Activated naive CD8-positive, alpha-beta T cell treated with anti-CD3 and anti-CD28 coated beads for 36 hours (primary cell): ENCODE data around the gene RBPJL. TPM values are rescaled to one million over a fixed set of nuclear protein-coding genes. Genes with fewer than 3 reads are reported as not detected.

Experiments
- DNase-seq: peaks from one replicate; pipeline ENCODE4 v3.0.0; 2021
- H3K27ac Mint-ChIP-seq: one replicate; pipeline ENCODE4 v1.8.0; 2022; ENCODE audit warnings: mild to moderate bottlenecking, moderate library complexity, mixed read lengths
- H3K27me3 Mint-ChIP-seq: one replicate; pipeline ENCODE4 v1.8.0; 2022; ENCODE audit warnings: mild to moderate bottlenecking, mixed read lengths
- H3K36me3 Mint-ChIP-seq: one replicate; pipeline ENCODE4 v1.8.0; 2021; ENCODE audit warnings: mild to moderate bottlenecking, mixed read lengths
- H3K4me1 Mint-ChIP-seq: one replicate; pipeline ENCODE4 v1.8.0; 2021; ENCODE audit warnings: mixed read lengths
- H3K4me3 Mint-ChIP-seq: one replicate; pipeline ENCODE4 v1.8.0; 2022; ENCODE audit warnings: mild to moderate bottlenecking, moderate library complexity, mixed read lengths
- H3K9me3 Mint-ChIP-seq: one replicate; pipeline ENCODE4 v1.8.0; 2022; ENCODE audit warnings: mixed read lengths
- total RNA-seq, 2 experiments: library from RNA; stranded (reverse); gene quantifications; one replicate each; pipeline ENCODE4 v1.2.3, GENCODE V29; 2021

RBPJL gene, protein sequence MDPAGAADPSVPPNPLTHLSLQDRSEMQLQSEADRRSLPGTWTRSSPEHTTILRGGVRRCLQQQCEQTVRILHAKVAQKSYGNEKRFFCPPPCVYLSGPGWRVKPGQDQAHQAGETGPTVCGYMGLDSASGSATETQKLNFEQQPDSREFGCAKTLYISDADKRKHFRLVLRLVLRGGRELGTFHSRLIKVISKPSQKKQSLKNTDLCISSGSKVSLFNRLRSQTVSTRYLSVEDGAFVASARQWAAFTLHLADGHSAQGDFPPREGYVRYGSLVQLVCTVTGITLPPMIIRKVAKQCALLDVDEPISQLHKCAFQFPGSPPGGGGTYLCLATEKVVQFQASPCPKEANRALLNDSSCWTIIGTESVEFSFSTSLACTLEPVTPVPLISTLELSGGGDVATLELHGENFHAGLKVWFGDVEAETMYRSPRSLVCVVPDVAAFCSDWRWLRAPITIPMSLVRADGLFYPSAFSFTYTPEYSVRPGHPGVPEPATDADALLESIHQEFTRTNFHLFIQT
- total RNA-seq: not detected

DNA sequence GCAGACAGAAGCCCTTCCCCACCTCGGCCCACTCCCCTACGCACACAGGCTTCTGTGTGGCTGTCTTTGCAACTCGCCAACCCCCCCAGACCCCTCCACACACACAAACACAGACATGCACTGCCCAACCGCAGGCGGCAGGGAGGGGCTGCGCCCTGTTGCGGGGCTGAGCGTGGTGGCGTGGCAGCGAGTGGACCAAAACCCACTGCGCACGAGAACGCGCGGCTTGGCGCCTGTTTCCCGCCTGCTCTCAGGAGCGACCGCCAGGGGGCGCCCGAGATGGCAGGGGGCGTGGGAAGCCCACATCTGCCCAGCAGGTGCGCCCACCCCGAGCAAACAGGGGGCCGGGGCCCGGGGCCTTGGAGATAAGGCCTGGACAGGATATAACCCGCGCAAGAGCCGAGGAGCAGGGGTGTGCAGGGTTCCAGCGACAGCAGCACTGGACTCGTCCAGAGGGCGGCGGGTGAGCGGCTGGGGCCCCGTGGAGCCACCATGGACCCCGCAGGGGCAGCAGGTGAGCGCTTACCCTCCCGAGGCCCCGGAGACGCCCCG is at the start of gene RBPJL:
Gene RBPJL (plus strand): TSS at position 410 of the 552 bp plus-strand sequence. CDS start 83 bp downstream, at position 493.
- DNase-seq: peak; percentile 64
- Mint-ChIP-seq H3K4me1 (peaks cover 23% of the 10 kb centered on the region), H3K36me3 (no peaks in the 10 kb centered on the region), H3K9me3 (no peaks in the 10 kb centered on the region), H3K27ac (no peak within 1 kb of the TSS), H3K4me3 (no peak within 1 kb of the TSS), H3K27me3 (peaks cover 72% of the 10 kb centered on the region)

DNA sequence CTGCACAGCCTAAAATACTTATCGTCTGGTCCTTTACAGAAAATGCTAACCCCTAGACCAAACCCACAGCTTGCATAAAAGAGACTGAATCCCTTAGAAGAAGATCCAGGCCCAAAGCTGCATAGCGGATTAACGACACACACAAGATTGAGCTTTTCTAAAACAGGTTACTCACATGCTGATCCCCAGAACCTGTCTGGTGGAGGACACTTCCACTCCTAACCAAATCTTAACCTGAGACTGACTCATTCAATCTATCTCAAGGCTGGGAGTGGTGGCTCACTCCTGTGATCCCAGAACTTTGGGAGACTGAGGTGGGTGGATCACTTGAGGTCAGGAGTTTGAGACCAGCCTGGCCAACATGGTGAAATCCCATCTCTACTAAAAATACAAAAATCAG is 49.5 kb upstream of the RBPJL start:
- Mint-ChIP-seq H3K4me3 (no peak overlapping the region), H3K27ac (no peak overlapping the region), H3K36me3 (no peaks in the 10 kb centered on the region), H3K4me1 (peaks cover 7% of the 10 kb centered on the region), H3K9me3 (no peaks in the 10 kb centered on the region), H3K27me3 (peaks cover 30% of the 10 kb centered on the region)
- no peak for DNase-seq

DNA sequence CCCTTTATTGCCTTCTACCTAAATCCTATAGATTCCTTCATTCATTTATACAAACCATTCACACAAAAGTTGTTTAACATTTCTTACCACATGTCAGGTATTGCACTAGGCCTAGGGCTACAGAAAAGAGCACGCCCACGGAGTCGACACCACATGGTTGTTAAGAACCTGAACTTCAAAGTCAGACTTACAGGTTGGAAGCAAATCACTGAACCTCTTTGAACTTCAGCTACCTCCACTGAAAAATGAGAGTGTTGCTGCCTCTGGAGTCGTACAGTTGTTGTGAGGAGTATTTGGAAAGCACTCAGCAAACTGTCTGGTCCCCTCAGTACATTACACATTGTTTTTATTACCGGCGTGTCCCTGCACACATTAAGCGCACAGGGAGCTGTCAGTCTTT is 48.9 kb upstream of the RBPJL start:
- Mint-ChIP-seq H3K36me3 (no peaks in the 10 kb centered on the region), H3K9me3 (no peaks in the 10 kb centered on the region), H3K4me1 (peaks cover 7% of the 10 kb centered on the region), H3K4me3 (no peak overlapping the region), H3K27me3 (peaks cover 29% of the 10 kb centered on the region), H3K27ac (no peak overlapping the region)
- DNase-seq: no peak

DNA sequence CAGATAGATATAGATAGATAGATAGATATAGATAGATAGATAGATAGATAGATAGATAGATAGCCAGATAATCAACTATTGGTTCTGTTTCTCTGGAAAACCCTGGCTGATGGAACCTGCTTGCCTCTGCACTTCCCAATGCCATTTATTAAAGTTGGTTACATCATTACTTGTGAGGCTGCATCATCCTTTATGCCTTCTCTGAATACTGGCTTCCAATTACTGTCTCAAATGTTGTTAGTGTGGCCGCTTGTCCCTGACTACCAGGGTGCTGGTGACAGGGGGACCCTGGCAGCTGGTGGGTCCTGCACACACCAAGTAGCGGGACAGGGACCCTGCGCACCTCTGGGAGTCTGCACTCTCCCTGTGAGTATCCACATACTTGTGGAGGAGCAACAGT is 48.4 kb upstream of the RBPJL start:
- H3K27me3 Mint-ChIP-seq: peaks cover 33% of the 10 kb centered on the region
- no peak overlapping the region for H3K27ac Mint-ChIP-seq
- no peak overlapping the region for H3K4me3 Mint-ChIP-seq
- H3K9me3 Mint-ChIP-seq: no peaks in the 10 kb centered on the region
- H3K4me1 Mint-ChIP-seq: peaks cover 7% of the 10 kb centered on the region
- DNase-seq: no peak
- H3K36me3 Mint-ChIP-seq: no peaks in the 10 kb centered on the region

DNA sequence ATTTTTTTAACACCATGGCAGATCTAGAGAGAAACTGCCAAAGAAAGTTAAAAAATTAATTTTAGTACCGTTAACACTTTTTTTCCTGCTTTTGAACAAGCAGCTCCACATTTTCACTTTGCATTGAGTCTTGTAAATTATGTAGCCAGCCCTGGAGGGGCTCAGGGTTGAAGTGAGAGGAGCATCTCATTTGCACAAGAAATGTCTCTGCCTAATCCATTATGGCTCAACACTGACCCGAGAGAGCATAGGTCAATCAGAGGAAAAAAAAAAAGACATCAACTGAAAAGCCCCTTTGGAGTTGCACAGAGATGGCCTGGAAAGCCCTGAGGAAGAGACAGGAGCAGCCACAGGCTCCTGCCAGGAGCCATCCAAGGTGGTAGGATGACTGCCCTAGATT is 48.0 kb upstream of the RBPJL start:
- peaks cover 33% of the 10 kb centered on the region for H3K27me3 Mint-ChIP-seq
- no peak for DNase-seq
- no peaks in the 10 kb centered on the region for H3K36me3 Mint-ChIP-seq
- H3K9me3 Mint-ChIP-seq: no peaks in the 10 kb centered on the region
- no peak overlapping the region for H3K4me3 Mint-ChIP-seq
- H3K4me1 Mint-ChIP-seq: peaks cover 7% of the 10 kb centered on the region
- no peak overlapping the region for H3K27ac Mint-ChIP-seq

DNA sequence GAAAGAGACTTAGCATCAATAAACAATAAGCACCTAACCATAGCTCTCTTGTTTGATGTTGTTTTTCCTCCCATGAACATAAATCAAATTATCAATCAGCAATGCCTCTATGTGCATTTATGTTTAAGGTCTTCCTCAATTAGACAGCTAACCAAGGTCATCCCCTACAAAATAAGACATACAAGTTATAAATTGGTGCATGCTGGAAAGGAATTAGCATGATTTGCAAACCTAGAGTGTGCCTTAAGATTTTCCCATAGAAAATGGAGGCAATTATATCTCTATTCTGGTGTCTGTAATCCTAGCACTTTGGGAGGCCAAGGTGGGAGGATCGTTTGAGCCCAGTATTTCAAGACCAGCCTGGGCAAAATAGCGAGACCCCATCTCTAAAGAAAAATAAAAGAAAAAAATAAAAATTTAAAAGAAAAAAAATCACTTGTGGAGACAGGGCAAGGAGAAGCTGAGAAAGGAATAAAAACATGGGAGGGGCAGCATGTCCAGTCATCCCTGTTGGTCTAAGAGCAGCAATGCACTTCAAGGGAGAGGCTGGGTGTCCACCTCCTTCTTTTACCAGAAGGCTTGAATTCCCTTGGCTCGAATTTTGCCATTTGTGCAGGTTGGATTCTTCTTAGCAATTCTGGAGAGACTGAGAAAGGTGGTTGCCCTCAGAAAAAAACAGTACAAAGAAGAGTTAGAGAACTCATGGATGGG is 42.9 kb upstream of the RBPJL start:
- DNase-seq: no peak
- Mint-ChIP-seq H3K36me3 (no peaks in the 10 kb centered on the region), H3K9me3 (no peaks in the 10 kb centered on the region), H3K27ac (no peak overlapping the region), H3K4me3 (no peak overlapping the region), H3K27me3 (peaks cover 40% of the 10 kb centered on the region), H3K4me1 (no peaks in the 10 kb centered on the region)

DNA sequence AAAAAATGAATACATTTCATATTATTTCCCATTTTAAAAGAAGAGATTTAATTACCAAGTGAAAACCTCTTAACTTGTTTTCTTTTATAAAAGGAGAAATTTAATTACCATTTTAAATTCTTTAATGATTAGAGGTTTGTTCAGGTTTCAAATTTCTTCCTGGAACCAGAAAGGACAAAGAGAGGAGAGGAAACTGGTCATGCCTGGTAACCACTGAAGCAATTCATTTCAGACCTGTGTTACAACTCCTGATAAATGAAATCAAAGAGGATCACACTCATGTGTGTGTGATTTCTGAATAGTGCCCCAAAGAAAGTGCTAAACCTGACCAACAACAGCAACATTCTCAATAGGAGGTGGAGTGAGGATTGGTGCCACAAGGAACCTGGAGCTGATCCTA is 39.7 kb upstream of the RBPJL start:
- Mint-ChIP-seq H3K27me3 (peaks cover 49% of the 10 kb centered on the region), H3K36me3 (no peaks in the 10 kb centered on the region), H3K27ac (no peak overlapping the region), H3K9me3 (no peaks in the 10 kb centered on the region), H3K4me3 (no peak overlapping the region), H3K4me1 (no peaks in the 10 kb centered on the region)
- no peak for DNase-seq

DNA sequence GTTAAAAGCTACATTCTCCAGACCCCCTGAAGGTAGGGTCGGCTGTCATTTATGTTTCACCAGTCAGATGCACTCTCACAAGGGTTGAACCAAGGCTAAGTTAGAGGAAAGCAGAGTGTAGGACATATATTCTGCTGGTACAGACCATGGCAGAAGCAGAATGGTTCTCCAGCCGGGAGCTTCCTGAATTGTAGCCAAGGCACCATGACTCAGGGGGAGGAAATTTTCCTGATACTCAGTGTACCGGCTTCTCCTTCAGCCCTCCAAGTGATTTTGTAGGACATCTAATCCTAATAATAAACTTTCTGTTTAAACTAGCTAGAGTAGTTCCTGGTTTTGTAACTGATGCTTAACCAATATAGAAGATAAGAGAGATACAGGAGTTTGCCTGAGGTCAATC is 38.1 kb upstream of the RBPJL start:
- peaks cover 52% of the 10 kb centered on the region for H3K27me3 Mint-ChIP-seq
- H3K4me1 Mint-ChIP-seq: no peaks in the 10 kb centered on the region
- H3K4me3 Mint-ChIP-seq: no peak overlapping the region
- DNase-seq: no peak
- H3K36me3 Mint-ChIP-seq: no peaks in the 10 kb centered on the region
- no peak overlapping the region for H3K27ac Mint-ChIP-seq
- no peaks in the 10 kb centered on the region for H3K9me3 Mint-ChIP-seq

DNA sequence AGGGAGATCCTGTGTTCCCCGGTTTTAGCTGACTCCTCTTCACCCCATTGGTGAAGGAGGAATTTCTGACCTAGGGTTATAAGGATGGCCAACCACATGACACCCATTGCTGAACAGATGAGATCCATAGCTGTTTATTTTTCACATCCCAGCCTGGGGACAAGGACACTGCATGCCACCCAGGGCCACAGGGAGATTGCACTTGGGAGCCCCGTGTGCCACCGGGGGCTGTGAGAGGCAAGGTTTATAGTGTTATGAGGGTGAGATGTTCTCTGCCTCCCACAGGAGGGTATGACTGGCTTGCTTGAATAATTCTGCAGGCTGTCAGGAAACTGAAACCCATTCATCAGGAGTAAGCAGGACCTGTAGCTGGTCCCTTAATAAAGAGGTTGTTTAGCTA is 37.6 kb upstream of the RBPJL start:
- no peaks in the 10 kb centered on the region for H3K4me1 Mint-ChIP-seq
- no peak overlapping the region for H3K27ac Mint-ChIP-seq
- no peak overlapping the region for H3K4me3 Mint-ChIP-seq
- DNase-seq: no peak
- no peaks in the 10 kb centered on the region for H3K36me3 Mint-ChIP-seq
- peaks cover 56% of the 10 kb centered on the region for H3K27me3 Mint-ChIP-seq
- no peaks in the 10 kb centered on the region for H3K9me3 Mint-ChIP-seq

DNA sequence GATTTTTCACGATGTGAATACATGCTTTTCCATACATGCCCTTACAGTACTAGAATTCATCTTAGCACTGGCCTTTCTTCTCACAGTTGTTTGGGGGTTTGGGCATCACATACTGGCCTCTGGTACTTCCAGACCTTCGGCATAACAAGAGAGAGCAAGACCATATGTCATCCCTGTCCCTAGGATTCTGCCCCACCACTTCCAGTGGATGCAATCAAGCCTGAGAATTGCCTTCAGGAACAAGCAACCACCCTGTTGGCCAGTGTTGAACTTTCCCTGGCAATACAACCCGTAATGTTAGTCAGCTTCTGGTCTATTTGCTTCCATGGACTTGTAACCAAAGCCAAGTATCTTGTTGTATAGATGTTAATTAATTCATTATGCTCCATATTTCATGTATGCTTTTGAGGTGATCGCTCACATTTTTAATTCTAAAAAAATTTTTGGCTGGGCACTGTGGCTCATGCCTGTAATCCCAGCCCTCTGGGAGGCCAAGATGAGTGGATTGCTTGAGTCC is 36.8 kb upstream of the RBPJL start:
- H3K27ac Mint-ChIP-seq: no peak overlapping the region

DNA sequence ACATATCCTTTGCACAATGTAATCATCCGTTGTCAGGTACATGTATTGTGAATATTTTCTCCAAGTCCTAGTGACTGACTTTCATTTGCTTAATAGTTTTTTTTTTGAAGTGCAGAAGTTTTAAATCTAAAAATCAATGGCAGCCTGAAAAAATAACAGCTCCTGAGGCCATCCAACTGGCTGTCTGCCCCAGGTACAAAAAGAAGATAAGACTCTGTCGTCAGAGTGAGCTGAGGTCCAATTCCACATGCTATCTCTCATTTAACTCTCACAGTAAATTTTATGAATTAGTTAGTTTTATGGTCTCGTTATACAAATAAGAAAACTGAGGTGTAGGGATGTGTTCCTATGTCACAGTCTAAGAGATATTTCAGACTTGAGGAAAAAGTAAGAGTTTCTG is 31.3 kb upstream of the RBPJL start:
- H3K27me3 Mint-ChIP-seq: peaks cover 61% of the 10 kb centered on the region
- H3K4me3 Mint-ChIP-seq: no peak overlapping the region

More for the DNA sequence above, 36.8 kb upstream of the RBPJL start:
- no peaks in the 10 kb centered on the region for H3K4me1 Mint-ChIP-seq
- peaks cover 54% of the 10 kb centered on the region for H3K27me3 Mint-ChIP-seq
- no peak for DNase-seq
- no peaks in the 10 kb centered on the region for H3K9me3 Mint-ChIP-seq
- H3K36me3 Mint-ChIP-seq: no peaks in the 10 kb centered on the region
- H3K4me3 Mint-ChIP-seq: no peak overlapping the region

DNA sequence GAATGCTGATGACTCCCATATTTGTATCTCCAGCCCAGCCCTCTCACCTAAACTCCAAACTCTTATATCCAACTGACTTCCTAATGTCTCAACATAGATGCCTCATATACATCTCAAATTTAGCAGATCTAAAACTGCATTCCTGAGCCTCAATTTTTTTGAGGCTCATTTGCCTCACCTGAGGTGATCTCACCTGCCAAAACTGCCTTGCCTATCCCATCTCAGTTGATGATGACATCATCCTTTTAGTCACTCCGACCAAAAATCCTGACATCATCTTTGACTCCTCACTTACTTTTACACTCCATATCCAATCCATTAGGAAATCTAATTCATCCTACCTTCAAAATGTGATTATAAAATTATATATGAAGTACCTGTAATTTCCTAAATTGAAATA is 26.6 kb upstream of the RBPJL start:
- no peaks in the 10 kb centered on the region for H3K9me3 Mint-ChIP-seq
- no peak for DNase-seq
- peaks cover 2% of the 10 kb centered on the region for H3K4me1 Mint-ChIP-seq
- no peak overlapping the region for H3K27ac Mint-ChIP-seq
- peaks cover 32% of the 10 kb centered on the region for H3K27me3 Mint-ChIP-seq
- H3K4me3 Mint-ChIP-seq: no peak overlapping the region
- H3K36me3 Mint-ChIP-seq: no peaks in the 10 kb centered on the region

More for the DNA sequence above, 31.3 kb upstream of the RBPJL start:
- Mint-ChIP-seq H3K36me3 (no peaks in the 10 kb centered on the region), H3K4me1 (no peaks in the 10 kb centered on the region), H3K27ac (no peak overlapping the region), H3K9me3 (no peaks in the 10 kb centered on the region)
- DNase-seq: no peak

DNA sequence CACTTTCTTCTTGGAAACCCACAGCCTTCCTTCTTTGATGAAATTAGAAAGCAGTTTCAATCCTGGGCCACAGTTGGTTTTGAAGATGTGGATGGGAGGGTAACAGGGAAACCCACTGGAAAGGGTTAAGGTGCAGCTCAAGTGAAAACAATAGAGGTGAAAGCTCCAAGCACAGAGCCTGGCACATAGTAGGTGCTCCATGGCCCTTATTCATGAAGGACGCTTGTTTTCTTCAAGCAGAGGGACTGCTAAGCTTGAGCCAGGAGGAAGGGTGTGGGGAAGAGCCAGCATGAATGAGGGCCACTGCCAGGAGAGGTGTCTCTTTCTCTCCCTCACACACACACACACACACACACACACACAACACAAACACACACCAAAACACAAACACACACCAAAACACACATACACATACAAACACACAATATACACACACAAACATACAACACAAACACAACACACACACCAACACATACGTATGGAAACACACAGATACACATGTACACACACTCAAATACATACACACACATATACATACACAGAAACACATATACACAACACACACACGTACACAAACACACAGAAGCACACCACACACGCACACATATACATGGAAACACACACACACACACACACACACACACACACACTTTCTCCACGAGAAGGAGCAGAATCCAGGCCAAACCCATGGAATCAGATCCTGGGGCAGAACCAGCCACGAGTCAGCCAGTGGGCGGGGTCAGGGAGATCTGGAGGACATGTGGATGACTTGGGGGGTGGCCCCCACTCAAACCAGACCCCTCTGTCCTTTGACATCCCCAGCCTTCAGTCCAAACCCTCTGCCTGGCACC is 23.7 kb upstream of the RBPJL start:
- Mint-ChIP-seq H3K36me3 (no peaks in the 10 kb centered on the region), H3K27me3 (peaks cover 13% of the 10 kb centered on the region), H3K27ac (no peak overlapping the region), H3K4me3 (no peak overlapping the region), H3K9me3 (no peaks in the 10 kb centered on the region), H3K4me1 (peaks cover 2% of the 10 kb centered on the region)
- no peak for DNase-seq

DNA sequence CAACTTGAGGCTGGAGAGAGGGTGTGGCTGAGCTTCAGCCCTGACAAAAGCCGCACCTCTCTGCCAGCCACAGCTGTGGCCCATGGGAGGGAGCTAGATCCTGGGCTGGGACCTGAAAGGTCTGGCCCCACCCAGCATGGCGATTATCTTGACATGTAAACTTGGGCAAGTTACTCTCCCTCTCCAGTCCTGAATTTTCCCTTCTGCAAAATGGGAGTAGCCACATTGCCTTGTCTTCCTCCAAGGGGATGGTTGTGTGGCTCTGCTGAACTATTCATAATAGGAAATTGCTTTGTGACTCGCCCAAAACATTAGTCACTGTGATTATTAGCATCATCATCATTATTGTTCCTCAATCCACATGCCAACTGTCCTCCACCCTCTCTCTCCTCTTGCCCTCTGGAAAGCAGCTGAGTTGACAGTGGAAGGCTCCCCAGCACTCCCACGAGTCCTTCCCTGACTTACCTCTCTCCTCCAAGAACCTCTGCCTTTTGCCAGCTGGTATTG is 23.0 kb upstream of the RBPJL start:
- DNase-seq: no peak
- Mint-ChIP-seq H3K27me3 (peaks cover 14% of the 10 kb centered on the region), H3K9me3 (no peaks in the 10 kb centered on the region), H3K4me3 (no peak overlapping the region), H3K36me3 (no peaks in the 10 kb centered on the region), H3K4me1 (peaks cover 2% of the 10 kb centered on the region), H3K27ac (no peak overlapping the region)
